NCI-H526 treated with DMSO at 0.1 percent for 48 hours (cell line): ENCODE results near the gene APOM.

Experiments
- DNase-seq: peaks from one replicate; lab custom pipeline; 2025; lab: John Stamatoyannopoulos, UW

APOM gene

DNA sequence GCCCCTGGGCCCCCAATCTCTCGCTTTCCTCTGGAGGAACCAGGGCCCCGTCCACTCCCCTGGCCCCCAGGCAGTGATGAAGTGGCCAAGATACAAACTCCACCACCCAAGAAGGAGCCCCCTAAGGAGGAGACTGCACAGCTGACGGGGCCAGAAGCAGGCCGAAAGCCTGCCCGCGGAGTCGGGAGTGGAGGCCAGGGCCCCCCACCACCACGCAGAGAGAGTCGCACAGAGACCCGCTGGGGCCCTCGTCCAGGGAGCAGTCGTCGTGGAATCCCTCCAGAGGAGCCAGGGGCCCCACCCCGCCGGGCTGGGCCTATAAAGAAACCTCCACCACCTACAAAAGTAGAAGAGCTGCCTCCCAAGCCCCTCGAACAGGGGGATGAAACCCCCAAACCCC, 24.5 kb upstream of the APOM start:
- no peak for DNase-seq

DNA sequence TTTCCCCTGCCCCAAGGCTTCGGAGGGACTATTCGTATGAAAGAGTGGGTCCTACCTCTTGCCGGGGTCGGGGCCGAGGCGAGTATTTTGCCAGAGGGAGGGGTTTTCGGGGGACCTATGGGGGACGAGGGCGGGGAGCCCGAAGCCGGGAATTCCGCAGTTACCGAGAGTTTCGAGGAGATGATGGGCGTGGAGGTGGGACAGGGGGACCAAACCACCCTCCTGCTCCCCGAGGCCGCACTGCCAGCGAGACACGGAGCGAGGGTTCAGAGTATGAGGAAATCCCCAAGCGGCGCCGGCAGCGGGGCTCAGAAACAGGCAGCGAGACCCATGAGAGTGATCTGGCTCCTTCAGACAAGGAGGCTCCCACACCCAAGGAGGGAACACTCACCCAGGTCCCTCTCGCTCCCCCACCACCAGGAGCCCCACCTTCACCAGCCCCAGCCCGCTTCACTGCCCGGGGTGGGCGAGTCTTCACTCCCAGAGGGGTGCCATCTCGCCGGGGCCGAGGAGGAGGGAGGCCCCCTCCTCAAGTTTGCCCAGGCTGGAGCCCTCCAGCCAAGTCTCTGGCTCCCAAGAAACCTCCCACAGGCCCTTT, 23.9 kb upstream of the APOM start:
- no peak for DNase-seq

DNA sequence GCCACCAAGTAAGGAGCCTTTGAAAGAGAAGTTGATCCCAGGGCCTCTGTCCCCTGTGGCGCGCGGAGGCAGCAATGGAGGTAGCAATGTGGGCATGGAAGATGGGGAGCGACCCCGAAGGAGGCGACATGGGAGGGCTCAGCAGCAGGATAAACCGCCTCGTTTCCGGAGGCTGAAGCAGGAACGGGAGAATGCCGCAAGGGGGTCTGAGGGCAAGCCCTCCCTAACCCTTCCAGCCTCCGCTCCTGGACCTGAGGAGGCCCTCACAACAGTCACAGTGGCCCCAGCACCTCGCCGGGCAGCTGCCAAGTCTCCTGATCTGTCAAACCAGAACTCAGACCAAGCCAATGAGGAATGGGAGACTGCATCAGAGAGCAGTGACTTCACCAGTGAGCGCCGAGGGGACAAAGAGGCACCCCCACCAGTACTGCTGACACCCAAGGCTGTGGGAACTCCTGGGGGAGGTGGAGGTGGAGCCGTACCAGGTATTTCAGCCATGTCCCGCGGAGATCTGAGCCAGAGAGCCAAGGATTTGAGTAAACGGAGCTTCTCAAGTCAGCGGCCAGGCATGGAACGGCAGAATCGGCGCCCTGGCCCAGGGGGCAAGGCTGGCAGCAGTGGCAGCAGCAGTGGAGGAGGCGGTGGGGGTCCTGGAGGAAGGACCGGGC, 23.3 kb upstream of the APOM start:
- no peak for DNase-seq

DNA sequence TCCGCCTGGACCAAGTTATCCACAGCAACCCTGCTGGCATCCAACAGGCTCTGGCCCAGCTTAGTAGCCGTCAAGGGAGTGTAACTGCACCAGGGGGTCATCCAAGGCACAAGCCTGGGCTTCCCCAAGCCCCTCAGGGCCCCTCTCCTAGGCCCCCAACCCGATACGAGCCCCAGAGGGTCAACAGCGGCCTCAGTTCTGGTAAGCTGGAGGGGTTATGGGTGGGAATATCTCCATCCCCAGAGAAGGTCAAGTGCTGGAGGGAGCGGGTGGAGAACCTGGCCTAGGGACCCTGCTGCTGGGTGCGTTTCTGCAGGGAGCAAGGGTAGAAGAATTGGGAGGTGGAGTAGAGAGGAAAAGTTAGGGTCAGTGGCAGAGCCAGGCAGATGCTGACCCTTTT, 22.2 kb upstream of the APOM start:
- DNase-seq: no peak

DNA sequence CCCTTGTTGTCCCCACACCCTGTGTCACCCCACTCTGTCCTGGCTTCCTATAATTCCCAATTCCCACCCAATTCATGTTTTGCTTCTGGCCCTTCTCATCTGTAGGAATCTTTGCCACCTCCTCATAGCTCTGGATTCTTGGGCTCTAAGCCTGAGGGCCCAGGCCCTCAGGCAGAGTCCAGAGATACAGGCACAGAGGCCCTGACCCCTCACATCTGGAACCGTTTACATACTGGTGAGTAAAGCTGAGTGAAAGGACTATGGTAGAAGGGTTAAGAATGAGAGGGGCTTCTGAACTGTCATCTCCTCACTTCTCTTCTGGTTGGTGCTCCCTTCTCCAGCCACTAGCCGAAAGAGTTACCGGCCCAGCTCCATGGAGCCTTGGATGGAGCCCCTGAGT, 21.6 kb upstream of the APOM start:
- no peak for DNase-seq

DNA sequence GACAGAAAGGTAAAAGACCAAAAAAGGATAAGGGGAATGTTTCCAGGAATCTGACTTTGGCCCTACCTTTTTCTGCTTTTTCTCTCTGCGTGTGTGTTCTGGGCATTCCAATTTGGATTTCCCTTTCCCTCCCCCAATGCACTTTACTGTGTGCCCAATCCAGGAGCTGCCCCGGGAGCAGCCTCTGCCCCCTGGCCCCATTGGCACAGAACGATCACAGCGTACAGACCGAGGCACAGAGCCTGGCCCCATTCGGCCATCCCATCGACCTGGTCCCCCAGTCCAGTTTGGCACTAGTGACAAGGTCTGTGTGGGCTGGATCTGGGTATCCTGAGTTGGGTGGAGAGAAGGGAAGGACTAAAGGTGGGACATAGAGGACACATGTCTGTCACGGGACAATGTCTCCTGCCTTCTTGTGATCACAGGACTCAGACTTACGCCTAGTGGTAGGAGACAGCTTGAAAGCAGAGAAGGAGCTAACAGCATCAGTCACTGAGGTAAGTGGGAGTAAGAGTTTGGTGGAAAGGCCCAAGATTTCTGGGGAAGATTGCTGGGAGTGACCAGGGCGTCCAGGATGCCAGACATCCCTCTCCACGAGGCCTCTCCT, 20.6 kb upstream of the APOM start:
- no peak for DNase-seq

DNA sequence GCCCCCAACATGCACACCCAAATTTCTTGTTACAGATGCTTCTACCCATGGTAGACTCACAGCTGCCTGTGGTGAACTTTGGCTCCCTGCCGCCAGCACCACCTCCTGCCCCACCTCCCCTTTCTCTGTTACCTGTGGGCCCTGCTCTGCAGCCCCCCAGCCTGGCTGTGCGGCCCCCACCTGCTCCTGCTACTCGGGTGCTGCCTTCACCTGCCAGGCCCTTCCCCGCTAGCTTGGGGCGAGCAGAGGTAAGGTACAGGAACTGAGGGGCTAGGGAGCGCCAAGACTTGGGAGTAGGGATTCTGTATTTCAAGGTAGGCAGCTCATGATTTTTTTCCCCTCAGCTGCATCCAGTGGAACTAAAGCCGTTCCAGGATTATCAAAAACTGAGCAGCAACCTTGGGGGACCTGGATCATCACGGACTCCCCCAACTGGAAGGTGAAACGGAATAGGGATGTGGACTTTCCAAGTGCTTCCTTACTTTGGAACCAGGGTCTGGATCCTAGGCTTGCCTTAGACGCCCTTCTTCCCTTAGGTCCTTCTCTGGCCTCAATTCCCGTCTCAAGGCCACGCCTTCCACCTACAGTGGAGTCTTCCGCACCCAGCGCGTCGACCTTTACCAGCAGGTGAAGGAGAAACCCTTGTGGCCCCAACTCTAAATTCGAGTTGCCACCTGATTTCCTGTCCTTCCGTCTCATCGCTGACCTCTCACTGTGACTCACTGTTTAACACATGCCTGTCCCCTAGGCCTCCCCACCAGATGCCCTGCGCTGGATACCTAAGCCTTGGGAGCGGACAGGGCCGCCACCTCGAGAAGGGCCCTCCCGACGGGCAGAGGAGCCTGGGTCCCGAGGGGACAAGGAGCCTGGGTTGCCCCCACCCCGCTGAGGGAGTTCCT, 18.7 kb upstream of the APOM start:
- no peak for DNase-seq

DNA sequence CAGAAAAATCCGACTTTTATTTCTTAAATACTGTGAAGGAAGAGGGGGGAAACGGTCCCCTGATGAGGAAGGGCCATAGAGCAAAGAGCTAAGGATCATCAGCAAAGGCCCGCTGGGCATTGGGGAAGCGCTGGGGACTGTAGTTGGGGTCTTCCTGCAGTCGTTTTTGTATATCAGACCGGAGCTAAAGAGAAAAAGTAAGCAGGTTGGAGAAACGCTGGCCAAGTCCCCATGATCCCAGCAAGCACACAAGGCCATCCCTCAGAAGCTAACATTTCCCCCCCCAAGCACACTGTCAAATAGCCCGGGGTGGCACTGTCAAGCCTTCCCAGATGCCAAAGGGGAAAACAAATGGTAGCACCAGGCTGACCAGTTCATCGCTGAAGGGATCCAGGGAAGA, 16.7 kb upstream of the APOM start:
- no peak for DNase-seq

DNA sequence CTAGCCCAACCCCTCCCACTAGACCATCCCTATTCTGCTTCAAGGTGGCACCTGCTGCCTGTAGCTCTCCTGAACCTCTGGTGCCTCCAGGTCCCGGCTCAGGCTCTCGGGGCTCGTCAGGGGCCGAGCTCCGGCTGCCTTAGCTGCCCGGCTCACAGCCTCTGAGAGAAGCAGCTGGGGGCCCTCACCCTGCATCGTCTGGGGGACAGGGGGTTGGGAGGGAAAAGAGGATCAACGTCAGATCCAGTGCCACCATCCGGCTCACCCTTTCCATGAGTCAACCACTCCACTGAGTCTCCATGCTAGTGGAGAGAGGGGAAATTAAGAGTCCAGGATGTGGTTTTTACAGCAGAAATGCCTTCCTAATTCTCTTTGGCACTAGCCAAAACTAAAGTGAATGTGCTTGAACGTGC, 16.2 kb upstream of the APOM start:
- DNase-seq: no peak

DNA sequence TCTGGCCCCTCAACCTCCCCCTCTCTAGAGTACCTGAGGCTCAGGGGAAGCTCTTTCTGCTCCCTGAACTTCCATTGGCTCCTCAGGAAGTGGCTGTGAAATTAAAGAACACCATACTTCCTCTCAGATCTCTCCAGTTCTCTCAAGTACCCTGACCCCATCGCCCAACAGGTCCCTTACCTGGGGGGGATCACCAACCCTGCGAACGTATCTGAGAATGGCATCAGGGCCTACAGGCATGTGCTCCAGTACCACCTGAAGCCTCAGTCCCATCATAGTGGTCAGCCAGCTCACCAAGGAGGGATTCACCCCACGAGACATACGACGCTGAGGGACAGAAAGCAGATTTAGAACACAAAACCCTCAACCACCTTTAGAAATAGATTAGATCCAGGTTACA, 15.1 kb upstream of the APOM start:
- no peak for DNase-seq

DNA sequence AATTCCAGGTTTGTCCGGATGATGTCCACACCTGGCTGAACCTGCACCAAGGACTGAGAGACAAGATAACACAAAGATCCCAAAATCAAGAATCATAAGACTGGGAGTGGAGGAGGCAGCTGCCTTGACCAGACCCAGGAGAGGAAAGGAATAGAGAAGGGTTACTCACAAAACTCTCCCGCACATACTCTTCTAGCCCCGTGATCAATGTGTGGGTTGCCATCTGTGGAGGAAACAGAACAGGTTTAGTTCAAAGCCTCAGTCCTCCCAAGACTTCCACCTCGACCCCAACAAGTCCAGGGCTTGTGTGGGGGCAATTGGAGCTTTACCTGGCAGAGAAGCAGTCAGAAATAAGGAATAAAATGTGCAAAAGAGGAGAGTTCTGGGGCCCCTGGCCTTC, 14.3 kb upstream of the APOM start:
- no peak for DNase-seq

DNA sequence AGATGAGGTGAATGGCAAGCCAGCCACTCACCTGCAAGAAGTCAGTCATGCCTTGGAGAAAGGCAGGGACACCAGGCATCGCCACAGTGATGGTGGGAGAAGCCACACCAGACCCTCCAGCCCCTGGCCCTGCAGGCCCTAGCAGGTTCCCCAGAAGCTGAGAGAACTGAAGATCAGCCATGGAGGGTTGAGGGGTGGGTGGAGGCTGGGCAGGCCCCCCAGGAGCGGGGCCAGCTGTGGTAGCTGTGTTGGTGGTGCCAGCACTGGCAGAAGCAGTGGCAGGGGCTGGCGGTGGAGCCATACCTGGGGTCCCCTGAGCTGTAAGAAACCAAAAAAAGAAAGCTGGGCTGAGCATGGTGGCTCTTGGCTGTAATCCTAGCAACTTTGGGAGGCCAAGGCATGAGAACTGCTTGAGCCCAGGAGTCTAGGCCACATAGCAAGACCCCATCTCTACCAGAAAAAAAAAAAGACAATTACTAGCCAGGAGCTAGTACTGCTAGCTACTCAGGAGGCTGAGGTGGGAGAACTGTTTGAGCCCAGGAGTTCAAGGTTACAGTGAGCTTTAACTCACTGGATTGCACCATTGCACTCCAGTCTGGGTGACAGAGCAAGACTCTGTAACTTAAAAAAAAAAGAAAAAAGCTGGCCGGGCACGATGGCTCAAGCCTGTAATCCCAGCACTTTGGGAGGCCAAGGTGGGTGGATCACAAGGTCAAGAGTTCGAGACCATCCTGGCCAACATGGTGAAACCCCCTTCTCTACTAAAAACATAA, 12.7 kb upstream of the APOM start:
- DNase-seq: no peak

DNA sequence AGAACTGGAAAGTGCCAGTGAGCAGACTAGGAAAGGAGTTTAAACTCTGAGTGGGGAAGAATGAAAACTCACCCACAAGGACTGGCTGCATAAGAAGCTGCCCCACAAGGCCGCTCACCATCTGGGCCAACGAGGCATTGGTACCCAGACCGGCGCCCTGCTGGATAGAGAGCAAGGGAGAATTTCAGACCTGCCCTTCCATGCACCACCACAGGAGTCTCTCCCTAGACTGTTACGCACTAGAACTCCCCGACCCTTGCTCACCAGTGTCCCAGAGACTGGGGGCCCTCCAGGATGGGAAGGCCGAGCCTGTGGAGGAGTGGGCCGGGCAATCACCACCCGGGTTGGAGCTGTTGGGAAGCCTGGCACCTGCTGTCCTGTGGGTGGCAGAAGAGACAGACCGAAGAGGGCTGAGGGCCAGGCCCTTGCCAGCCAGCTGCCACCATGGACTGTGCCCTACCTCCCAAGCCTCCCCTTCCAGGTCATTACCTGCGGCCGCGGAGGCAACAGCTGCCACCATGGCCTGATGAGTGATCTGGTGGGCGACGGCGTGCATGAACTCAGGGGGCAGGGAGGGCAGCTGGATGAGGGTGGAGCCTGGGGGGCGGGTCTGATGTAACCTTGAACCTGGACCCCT, 11.8 kb upstream of the APOM start:
- DNase-seq: no peak

DNA sequence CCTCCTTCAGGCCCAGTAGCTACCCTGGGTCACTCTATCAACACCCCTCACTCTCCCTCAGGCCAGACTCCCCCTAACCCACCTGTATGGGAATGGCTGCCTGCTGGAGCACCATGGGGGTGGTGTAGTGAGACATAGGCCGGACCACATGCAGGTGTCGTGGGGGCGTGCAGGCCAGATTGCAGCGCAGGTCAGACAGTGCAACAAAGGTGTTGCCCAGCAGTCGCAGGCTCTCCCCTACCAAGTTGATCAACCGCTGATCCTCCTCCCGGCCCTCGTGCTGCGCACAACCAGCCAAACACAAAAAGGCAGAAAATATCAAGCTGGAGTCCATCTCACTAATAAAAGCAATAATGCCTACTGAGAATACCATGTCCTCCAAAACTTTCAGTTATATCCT, 10.4 kb upstream of the APOM start:
- no peak for DNase-seq

DNA sequence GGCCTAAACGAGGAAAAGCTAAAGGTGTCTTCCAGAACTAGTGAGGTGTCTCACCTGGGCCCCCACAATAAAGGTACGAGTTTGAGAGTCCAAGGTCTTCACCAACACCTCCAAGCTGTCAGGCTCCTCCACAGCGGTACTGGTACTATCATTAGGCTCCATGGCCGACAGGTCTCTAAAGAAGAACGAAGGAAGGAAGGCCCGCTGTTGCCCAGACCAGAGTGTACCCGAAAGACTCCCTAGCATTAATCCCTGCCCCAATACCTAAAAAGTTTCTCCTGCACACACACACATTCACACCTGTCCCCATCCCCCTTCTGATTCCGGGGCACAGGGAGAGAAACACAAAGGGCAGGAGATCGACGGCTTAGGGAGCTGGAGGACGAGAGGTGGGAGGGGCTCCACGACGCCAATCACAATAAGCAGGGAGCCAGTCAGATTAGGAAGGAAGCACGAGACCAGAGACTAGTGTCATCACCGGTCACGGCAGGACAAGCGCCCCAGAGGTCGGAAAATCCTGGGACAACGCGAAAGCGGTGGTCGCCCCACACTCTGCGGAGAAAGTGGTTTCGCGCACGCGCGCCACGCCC, 4.0 kb upstream of the APOM start:
- peak; percentile 61 for DNase-seq

DNA sequence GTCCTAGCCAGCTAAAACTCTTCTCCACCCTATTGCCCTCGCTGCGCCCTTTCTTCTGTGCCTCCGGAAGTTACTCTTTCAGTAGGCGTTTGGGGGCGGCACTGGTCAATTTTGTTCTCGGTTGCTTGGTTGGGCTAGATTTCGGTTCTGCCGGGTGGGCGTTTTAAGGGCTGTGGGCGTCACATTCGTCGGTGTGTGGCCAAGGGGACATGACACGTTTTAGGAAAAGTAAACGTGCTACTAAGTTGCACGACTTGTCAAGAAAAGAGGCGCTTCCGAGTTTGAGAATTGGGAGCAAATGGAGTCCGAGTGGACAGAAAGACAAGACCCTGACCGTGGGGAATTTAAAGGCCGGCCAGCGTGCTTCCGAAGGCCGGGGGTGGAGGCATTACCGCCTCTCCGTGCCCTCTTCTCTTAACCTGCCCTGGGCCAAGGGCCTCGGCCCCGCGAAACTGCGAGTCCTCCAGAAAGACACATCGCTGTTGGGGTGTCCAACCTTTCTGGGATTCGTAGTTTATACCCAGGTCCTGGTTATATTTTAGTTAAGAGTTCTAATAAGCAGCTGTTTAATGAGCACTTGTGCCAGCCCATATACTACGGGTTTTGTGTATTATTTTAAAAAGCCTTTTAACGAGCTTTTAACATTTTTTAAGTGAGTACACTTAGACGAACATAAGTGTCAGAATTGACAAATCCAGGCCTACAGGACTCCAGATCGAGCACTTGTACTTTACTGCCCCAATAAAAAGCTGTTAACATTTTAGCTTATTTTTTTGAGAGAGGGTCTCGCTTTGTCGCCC, 2.6 kb upstream of the APOM start:
- no peak for DNase-seq

DNA sequence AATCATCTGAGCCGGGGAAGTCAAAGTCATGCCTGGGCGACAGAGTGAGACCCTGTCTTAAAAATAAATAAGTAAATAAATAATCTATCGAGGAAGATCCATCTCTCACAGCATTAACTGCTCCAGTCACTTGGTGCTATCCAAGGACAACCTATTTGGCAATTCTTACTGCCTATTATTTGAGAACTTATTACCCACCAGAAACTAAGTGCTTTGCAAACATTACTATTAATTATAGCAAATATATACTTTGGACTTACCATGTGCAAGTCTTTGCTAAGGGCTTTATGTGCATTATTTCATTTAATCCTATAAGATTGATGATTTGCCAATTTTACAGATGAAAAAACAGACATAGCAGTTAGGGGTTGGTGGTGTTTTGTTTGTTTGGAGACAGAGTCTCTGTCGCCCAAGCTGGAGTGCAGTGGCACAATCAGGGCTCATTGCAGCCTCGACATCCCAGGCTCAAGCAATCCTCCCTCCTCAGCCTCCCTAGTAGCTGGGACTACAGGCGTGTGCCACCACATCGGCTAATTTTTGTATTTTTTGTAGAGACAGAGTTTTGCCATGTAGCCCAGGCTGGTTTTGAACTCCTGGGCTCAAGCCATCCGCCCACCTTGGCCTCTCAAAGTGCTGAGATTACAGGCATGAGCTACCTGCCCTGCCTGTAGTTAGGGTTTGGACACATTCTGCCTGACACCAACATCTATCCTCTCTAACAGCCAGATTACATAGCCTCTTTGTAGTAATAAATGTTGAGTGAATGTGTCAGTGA, 933 bp upstream of the APOM start:
- DNase-seq: no peak

DNA sequence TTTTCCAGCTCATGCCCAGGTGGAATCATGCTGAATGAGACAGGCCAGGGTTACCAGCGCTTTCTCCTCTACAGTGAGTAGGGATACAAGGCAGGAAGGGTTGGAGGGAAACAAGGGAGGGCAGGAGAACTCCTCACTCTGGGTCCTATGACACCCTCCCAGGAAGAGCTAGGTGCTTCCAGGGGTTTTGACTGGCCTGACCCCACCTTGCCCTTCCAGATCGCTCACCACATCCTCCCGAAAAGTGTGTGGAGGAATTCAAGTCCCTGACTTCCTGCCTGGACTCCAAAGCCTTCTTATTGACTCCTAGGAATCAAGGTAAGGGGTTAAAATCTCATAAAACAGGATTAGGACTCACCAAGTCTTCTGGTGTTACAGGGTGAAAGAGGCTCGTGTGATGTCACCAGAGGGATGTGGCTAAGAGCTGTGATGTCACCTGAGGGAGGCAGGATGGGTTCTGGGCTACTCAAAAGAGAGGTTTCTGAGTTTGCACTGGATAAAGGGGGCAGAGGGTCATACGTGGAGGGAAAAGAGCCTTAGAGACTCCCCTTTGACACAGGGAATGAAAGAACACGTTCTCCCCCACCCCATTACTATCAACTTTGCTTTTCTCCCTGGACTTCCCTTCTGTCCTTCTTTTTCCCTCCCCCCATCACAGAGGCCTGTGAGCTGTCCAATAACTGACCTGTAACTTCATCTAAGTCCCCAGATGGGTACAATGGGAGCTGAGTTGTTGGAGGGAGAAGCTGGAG, 1.9 kb downstream of the APOM start:
- DNase-seq: no peak

DNA sequence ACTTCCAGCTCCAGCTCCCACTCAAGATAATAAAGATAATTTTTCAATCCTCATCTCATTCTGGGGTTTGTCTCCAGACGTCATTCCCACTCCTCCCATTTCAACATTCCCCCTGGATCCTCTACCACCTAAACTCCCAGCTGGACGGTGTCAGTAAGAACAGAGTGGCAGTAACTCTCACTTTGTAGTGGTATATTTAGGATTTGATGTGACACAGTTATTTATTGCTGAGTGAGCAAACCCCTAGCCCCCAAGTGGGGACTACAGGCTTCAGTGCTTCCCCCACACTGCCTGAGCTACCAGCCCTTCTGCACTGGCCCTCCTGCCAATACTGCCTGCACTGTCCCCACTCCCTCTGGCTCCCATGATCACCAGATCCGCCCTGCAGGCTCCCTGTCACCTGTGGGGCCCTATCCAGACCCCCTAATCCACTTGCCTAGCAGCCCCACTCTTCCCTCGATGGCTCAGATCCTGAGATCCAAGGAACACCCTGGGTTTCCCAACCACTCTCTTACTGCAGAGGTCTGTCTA, 2.5 kb downstream of the APOM start:
- no peak for DNase-seq
